Lower lobe of right lung (tissue), 2 donors: Measurements from ENCODE around the gene LRP6. TPM values are rescaled to one million over a fixed set of nuclear protein-coding genes. Genes with fewer than 3 reads are reported as not detected.

Experiments
- ATAC-seq, 2 donors: fragments of 200-7000 bp; cut with Tn5 transposase; one replicate each; pipeline ENCODE4 v1.9.1; 2020 to 2022; ENCODE audit warnings: mild to moderate bottlenecking in 2 of 2, moderate library complexity in 2 of 2
- DNase-seq: peaks from one replicate; pipeline ENCODE4 v3.0.0-alpha.2; 2020
- H3K27ac ChIP-seq: fragments of 200-600 bp; one replicate; pipeline ENCODE4 v1.8.0; 2022
- H3K27me3 ChIP-seq: fragments of 200-600 bp; one replicate; pipeline ENCODE4 v1.8.0; 2022; ENCODE audit warnings: low read depth
- H3K36me3 ChIP-seq: fragments of 200-600 bp; one replicate; pipeline ENCODE4 v1.8.0; 2022; ENCODE audit warnings: mild to moderate bottlenecking
- H3K4me1 ChIP-seq: fragments of 200-600 bp; one replicate; pipeline ENCODE4 v1.8.0; 2022
- H3K4me3 ChIP-seq: fragments of 200-600 bp; one replicate; pipeline ENCODE4 v1.8.0; 2022; ENCODE audit warnings: mild to moderate bottlenecking
- H3K9me3 ChIP-seq: fragments of 200-600 bp; one replicate; pipeline ENCODE4 v1.8.0; 2022
- intact Hi-C: fragments of 100-400 bp; cut with DNase I; formaldehyde crosslinking; loops from one replicate; pipeline ENCODE4 v1.11.0; 2022
- total RNA-seq: library from RNA; stranded (reverse); fragmentation: NEBNext Ultra II Directional; extraction: Animal tissue kit (Norgen Biotek cat#: 25700); gene quantifications from one replicate; pipeline ENCODE4 v1.2.1, GENCODE V29; 2021
- TF ChIP-seq, protein P1 (sequence below): fragments of 200-600 bp; IDR thresholded peaks from one replicate; pipeline ENCODE4 v1.8.0; 2022; ENCODE audit warnings: antibody characterized with exemption, mild to moderate bottlenecking
- donor health status: DM: no; HTN: yes; CAD: no; lungs with severe emphysema.

The LRP6 gene
- total RNA-seq, 1 donor from 2014 or later, result 47.4 TPM

DNA sequence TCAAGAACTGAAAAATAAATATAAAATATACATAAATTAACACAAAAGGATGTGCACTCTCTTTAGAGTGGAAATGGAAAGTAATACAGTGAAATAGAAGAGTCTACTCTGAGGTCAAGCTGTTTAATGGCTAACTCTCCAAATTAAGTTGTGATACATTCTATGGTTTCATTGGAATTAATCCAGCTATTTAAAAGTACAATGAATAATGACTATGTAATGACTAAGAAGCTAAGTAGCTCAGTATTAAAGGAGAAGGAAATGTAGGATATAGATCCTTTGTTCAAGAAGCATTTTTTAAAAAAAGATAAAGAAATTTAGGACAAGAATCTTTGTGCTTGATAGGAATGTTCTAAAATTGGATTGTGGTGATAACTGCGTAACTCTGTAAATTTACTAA lies 85.3 kb downstream of the LRP6 start:
- no peak for ATAC-seq

DNA sequence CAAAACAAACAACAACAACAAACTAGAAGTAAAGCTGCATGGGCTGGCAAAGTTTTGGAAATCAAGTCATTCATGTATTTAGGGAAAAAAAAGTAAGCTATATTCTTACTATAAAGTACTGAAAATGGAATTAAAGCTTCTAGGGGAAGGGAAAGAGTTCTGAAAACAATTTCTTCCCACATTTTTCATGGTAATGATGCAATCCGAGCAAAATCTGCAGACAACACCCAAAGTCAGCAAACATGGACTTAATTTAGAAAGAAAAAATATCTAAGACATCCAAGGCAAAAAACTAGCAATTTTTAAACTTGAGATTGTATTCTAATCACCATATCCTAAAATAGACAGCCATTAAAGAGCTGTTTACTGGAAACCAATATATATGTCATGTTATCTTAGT lies 86.3 kb downstream of the LRP6 start:
- TF ChIP-seq, protein P1, sequence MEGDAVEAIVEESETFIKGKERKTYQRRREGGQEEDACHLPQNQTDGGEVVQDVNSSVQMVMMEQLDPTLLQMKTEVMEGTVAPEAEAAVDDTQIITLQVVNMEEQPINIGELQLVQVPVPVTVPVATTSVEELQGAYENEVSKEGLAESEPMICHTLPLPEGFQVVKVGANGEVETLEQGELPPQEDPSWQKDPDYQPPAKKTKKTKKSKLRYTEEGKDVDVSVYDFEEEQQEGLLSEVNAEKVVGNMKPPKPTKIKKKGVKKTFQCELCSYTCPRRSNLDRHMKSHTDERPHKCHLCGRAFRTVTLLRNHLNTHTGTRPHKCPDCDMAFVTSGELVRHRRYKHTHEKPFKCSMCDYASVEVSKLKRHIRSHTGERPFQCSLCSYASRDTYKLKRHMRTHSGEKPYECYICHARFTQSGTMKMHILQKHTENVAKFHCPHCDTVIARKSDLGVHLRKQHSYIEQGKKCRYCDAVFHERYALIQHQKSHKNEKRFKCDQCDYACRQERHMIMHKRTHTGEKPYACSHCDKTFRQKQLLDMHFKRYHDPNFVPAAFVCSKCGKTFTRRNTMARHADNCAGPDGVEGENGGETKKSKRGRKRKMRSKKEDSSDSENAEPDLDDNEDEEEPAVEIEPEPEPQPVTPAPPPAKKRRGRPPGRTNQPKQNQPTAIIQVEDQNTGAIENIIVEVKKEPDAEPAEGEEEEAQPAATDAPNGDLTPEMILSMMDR, result no peak
- ATAC-seq (no peak), DNase-seq (no peak)
- Histone ChIP-seq H3K27ac (no peak overlapping the region), H3K9me3 (no peaks in the 10 kb centered on the region), H3K4me3 (no peak overlapping the region), H3K36me3 (peaks cover 16% of the 10 kb centered on the region), H3K27me3 (no peaks in the 10 kb centered on the region), H3K4me1 (peaks cover 14% of the 10 kb centered on the region)
- intact Hi-C loops, result no loop called here

More for the DNA sequence above, 85.3 kb downstream of the LRP6 start:
- Histone ChIP-seq H3K9me3 (no peaks in the 10 kb centered on the region), H3K4me1 (peaks cover 14% of the 10 kb centered on the region), H3K27ac (no peak overlapping the region), H3K4me3 (no peak overlapping the region), H3K36me3 (peaks cover 16% of the 10 kb centered on the region), H3K27me3 (no peaks in the 10 kb centered on the region)
- intact Hi-C loops, result no loop called here
- TF ChIP-seq, protein P1, result no peak
- no peak for DNase-seq

DNA sequence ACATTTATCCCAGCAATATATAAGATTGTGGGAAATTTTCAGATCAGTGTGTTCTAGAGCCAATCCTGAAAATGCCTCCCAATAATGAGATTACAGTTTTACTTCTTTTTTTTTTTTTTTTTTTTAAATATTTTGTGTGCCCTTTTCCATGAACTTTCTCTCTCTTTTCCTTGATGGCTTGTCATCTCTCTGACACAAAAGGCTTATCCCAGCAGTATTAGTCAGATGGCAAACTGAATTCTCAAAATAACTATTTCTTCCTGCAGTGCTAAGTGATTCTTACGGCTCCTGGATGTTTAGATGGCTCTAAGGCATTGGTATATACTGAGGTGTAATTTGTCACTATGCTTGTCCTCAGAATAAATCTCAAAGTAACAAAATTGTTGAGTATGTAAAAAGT lies 86.7 kb downstream of the LRP6 start:
- no peak for DNase-seq
- Histone ChIP-seq H3K27me3 (no peaks in the 10 kb centered on the region), H3K4me3 (no peak overlapping the region), H3K27ac (no peak overlapping the region), H3K36me3 (peaks cover 16% of the 10 kb centered on the region), H3K9me3 (no peaks in the 10 kb centered on the region), H3K4me1 (peaks cover 14% of the 10 kb centered on the region)
- TF ChIP-seq, protein P1, result no peak
- intact Hi-C loops, result no loop called here
- ATAC-seq, result no peak

DNA sequence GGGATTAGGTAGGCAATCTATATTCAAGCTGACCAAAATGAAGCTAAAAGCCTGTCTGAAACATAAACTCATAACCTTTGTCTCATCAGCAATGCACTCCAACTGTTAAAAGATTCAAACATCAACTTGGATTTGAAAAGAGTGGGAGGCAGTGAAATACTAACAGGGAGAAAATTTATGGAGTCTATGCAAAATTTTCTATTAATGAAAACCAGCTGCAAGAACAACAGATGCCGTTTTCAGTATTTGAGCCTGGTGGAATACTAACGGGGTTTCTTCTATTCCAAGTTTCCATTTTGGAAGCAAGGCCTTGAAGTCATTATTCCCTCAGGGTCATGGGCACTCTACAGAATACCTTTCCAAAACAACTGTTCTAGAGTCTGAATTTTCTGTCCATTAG lies 88.3 kb downstream of the LRP6 start:
- Histone ChIP-seq H3K4me1 (peaks cover 19% of the 10 kb centered on the region), H3K36me3 (peaks cover 16% of the 10 kb centered on the region), H3K9me3 (no peaks in the 10 kb centered on the region), H3K4me3 (no peak overlapping the region), H3K27me3 (no peaks in the 10 kb centered on the region), H3K27ac (no peak overlapping the region)
- TF ChIP-seq, protein P1, result no peak
- intact Hi-C loops, result no loop called here
- ATAC-seq, result no peak
- DNase-seq, result no peak

DNA sequence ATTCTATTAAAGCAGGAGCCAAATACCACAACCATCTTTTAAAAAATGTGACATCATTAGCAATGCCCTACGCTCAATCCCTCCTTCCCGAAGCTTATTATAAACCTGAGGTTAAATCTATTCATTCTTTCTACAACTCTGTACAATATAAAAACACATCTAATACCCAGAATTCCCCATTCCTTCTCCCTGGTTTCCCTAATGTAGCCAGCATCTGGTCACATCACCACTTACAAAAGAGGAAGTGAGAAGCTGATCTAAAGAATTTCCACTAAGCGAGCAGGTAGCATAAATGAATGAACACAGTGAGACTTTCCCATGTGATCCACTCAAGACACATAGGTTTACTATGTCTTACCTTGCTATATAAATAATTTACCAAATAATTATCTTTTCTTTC lies 90.4 kb downstream of the LRP6 start:
- Histone ChIP-seq H3K4me1 (peaks cover 19% of the 10 kb centered on the region), H3K27ac (no peak overlapping the region), H3K36me3 (peaks cover 16% of the 10 kb centered on the region), H3K27me3 (no peaks in the 10 kb centered on the region), H3K9me3 (no peaks in the 10 kb centered on the region), H3K4me3 (no peak overlapping the region)
- ATAC-seq (no peak), DNase-seq (no peak)
- intact Hi-C loops, result no loop called here
- TF ChIP-seq, protein P1, result no peak

DNA sequence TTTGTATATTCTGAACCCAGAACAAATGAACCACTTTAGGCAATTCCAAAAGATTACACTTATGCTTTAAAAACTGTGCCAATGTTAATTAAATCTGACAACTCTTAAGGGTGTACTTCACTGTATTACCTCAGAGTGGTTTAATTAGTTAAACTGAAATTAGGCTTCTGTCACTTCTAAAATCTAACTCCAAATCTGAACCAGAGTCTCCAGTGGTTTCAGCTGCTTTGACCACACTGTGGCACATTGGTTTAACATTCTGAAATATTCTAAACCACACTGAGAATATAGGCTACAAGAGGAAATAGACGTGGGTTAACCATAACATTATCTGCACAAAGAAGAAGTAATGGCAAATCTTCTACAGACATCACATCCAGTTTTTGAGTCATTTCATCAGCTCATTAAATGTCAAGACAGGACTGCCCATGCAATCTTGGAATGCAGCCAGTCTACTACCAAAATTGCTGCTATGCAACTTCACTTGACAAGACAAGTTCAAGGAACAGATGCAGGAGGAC lies 94.8 kb downstream of the LRP6 start:
- ATAC-seq, result no peak
- H3K9me3 ChIP-seq, result no peaks in the 10 kb centered on the region
- no peaks in the 10 kb centered on the region for H3K27me3 ChIP-seq
- no peaks in the 10 kb centered on the region for H3K36me3 ChIP-seq
- H3K4me1 ChIP-seq, result peaks cover 27% of the 10 kb centered on the region
- intact Hi-C loops, result no loop called here
- TF ChIP-seq, protein P1, result no peak
- no peak for DNase-seq
- no peak overlapping the region for H3K4me3 ChIP-seq
- no peak overlapping the region for H3K27ac ChIP-seq
